Suprapubic skin (tissue), 4 donors: ENCODE measurements around the gene NLRP8. TPM values are rescaled to one million over a fixed set of nuclear protein-coding genes. Genes with fewer than 3 reads are reported as not detected.

Experiments used
- DNase-seq, 2 donors: peaks; one replicate each; pipeline ENCODE4 v3.0.0-alpha.2; 2019; ENCODE audit warnings: low spot score in 2 of 2
- H3K27ac ChIP-seq: fragments of 200-600 bp; sonication (generic); one replicate; pipeline ENCODE4 v1.5.1; 2019
- H3K27me3 ChIP-seq: fragments of 200-600 bp; sonication (generic); one replicate; pipeline ENCODE4 v1.5.1; 2019
- H3K36me3 ChIP-seq: fragments of 200-600 bp; sonication (generic); one replicate; pipeline ENCODE4 v1.5.1; 2019
- H3K4me1 ChIP-seq: fragments of 200-600 bp; sonication (generic); one replicate; pipeline ENCODE4 v1.5.1; 2019
- H3K4me3 ChIP-seq: fragments of 200-600 bp; sonication (generic); one replicate; pipeline ENCODE4 v1.5.1; 2019; ENCODE audit warnings: mild to moderate bottlenecking
- H3K9me3 ChIP-seq: fragments of 200-600 bp; sonication (generic); one replicate; pipeline ENCODE4 v1.5.1; 2019
- EP300 ChIP-seq: sonication (generic); formaldehyde crosslinking; IDR thresholded peaks from one replicate; pipeline ENCODE4 v1.6.1; 2017; ENCODE audit warnings: antibody characterized with exemption
- POLR2A ChIP-seq, 2 donors: fragments of 450-650 bp; IDR thresholded peaks; one replicate each; pipeline ENCODE4 v1.6.1; 2017; ENCODE audit warnings: antibody characterized with exemption in 2 of 2, mild to moderate bottlenecking in 2 of 2, moderate library complexity in 2 of 2
- POLR2AphosphoS5 ChIP-seq, 3 donors: sonication (generic); formaldehyde crosslinking; IDR thresholded peaks; one replicate each; pipeline ENCODE4 v1.6.1; 2017; ENCODE audit warnings: antibody characterized with exemption in 3 of 3
- WGBS: methylation state at CpG from one replicate; pipeline ENCODE4 v1.1.5; 2018; 5-methylcytosine and 5-hydroxymethylcytosine counted together
- total RNA-seq, 4 donors: library from RNA; depleted of rRNA; stranded (reverse); fragments of >200 nt; gene quantifications; one replicate each; pipeline ENCODE4 v1.1.0, GENCODE V29; 2016
- TF ChIP-seq, protein P1 (sequence below), 2 donors: fragments of 200-600 bp in 1 of 2; fragments of 450-650 bp in 1 of 2; sonication (generic) in 1 of 2; IDR thresholded peaks; one replicate each; pipeline ENCODE4 v1.5.1; 2016 to 2019; ENCODE audit warnings: antibody characterized with exemption in 2 of 2, mild to moderate bottlenecking in 1 of 2, moderate library complexity in 1 of 2

The NLRP8 gene
- total RNA-seq, 4 donors from 2014 or later: not detected

DNA sequence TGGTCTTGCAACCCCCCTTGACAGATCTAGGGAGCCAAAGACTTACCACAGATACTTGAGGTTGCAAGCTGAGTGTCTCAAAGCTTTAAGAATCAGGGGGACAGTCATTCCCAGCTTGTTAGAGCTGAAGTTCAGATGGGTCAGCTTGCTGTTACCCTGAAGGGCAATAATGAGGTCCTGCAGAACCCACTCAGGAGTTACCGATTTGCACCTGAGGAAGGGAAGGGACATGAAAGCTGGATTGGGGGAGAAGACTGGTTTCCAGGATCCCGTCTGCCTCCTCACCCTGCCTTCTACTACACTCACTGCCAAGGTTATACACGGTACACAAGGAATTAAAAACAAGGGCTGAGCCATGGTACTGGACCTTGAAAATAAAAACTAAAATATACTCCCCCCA lies 39.9 kb upstream of the NLRP8 start:
- TF ChIP-seq POLR2A (IDR thresholded peaks at IDR 0.05): no peak
- TF ChIP-seq POLR2AphosphoS5 (IDR thresholded peaks at IDR 0.05): no peak
- no peak for TF ChIP-seq EP300
- TF ChIP-seq, protein P1, sequence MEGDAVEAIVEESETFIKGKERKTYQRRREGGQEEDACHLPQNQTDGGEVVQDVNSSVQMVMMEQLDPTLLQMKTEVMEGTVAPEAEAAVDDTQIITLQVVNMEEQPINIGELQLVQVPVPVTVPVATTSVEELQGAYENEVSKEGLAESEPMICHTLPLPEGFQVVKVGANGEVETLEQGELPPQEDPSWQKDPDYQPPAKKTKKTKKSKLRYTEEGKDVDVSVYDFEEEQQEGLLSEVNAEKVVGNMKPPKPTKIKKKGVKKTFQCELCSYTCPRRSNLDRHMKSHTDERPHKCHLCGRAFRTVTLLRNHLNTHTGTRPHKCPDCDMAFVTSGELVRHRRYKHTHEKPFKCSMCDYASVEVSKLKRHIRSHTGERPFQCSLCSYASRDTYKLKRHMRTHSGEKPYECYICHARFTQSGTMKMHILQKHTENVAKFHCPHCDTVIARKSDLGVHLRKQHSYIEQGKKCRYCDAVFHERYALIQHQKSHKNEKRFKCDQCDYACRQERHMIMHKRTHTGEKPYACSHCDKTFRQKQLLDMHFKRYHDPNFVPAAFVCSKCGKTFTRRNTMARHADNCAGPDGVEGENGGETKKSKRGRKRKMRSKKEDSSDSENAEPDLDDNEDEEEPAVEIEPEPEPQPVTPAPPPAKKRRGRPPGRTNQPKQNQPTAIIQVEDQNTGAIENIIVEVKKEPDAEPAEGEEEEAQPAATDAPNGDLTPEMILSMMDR (IDR thresholded peaks at IDR 0.05): no peak
- H3K27me3 ChIP-seq: no peaks in the 10 kb centered on the region
- no peak overlapping the region for H3K27ac ChIP-seq
- 89% methylated on average over 3 of the region's 3 CpGs for WGBS
- peaks cover 3% of the 10 kb centered on the region for H3K9me3 ChIP-seq
- H3K36me3 ChIP-seq: no peaks in the 10 kb centered on the region
- no peak for DNase-seq
- no peak overlapping the region for H3K4me3 ChIP-seq
- no peaks in the 10 kb centered on the region for H3K4me1 ChIP-seq

DNA sequence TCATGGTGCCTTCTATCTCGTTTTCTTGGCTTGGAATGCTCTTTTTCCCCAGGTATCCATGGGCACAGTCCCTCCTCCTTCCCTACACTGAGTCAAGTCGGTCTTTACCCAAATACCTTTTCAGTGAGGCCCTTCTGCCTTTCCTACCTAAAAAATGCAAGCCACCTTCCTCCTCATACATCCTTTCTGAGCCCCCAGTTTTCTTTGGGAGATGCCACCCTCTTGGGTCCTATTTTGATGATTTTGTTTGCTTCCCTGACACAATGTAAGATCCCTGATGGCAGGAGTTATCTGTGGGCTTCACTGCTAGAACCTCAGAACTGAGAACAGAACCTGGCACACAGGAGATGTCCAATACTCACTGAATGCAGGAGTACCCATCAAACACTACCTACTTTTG lies 37.8 kb upstream of the NLRP8 start:
- no peak for DNase-seq

DNA sequence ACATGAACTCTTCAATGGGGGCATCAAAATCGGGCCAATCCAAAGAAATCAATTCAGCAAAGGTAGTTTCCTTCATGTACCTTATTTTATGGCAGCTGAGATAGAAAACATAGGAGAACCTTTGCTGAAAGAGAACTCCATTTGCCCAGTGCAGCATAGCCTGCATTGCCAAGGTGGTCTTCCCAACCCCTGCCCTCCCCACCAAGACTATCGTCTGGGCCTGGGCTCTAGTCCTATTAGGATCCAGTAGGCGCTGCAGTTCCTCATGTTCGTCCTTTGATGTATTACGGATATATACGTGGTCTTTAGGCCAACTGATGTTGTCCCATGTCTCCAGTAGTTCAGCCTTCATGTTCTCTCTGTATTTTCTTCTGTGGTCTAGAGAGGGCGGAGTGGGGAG lies 34.7 kb upstream of the NLRP8 start:
- Histone ChIP-seq H3K27ac (no peak overlapping the region), H3K27me3 (no peaks in the 10 kb centered on the region), H3K9me3 (peaks cover 8% of the 10 kb centered on the region), H3K4me1 (no peaks in the 10 kb centered on the region), H3K4me3 (no peak overlapping the region), H3K36me3 (no peaks in the 10 kb centered on the region)
- TF ChIP-seq, protein P1 (IDR thresholded peaks at IDR 0.05): no peak
- TF ChIP-seq EP300: no peak
- TF ChIP-seq POLR2A (IDR thresholded peaks at IDR 0.05): no peak
- no peak for TF ChIP-seq POLR2AphosphoS5 (IDR thresholded peaks at IDR 0.05)
- no peak for DNase-seq
- WGBS: 86% methylated on average over 7 of the region's 7 CpGs

More for the DNA sequence above, 37.8 kb upstream of the NLRP8 start:
- Histone ChIP-seq H3K27ac (no peak overlapping the region), H3K4me1 (no peaks in the 10 kb centered on the region), H3K36me3 (no peaks in the 10 kb centered on the region), H3K27me3 (no peaks in the 10 kb centered on the region), H3K9me3 (peaks cover 3% of the 10 kb centered on the region), H3K4me3 (no peak overlapping the region)
- WGBS: 45% methylated on average over 2 of the region's 2 CpGs
- TF ChIP-seq POLR2AphosphoS5 (IDR thresholded peaks at IDR 0.05) (no peak), POLR2A (IDR thresholded peaks at IDR 0.05) (no peak), EP300 (no peak)
- TF ChIP-seq, protein P1 (IDR thresholded peaks at IDR 0.05): no peak

DNA sequence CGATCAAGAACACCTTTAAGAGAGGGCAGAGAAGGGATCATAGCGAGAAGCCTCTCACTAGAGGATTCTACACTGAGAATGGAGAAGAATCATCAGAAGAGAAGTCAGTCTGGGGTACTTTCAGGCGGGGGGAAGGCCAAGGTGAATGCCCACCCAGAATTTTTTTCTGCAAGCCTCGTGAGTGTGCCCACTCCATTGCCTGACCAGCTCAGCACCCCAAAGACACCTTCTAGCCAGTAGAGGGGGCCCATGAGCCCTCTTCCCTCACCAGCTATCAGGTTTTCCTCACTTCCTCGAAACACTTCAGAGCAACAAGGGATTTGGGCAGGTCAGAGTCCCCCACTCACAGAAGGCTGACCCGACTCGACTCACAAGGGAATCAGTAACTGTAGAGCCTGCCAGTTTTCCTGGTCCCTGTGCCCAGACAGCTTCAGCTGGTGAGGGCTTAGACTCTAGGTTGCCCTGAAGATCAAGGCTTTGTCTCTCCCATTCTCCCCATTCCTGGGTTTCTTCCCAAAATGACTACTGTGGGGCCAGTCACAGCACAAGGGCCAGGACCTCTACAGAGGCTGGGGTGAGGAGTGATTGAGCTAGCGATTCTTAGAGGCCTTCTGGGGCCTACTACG lies 33.9 kb upstream of the NLRP8 start:
- Histone ChIP-seq H3K36me3 (no peaks in the 10 kb centered on the region), H3K27ac (no peak overlapping the region), H3K27me3 (no peaks in the 10 kb centered on the region), H3K4me1 (no peaks in the 10 kb centered on the region), H3K4me3 (no peak overlapping the region), H3K9me3 (peaks cover 8% of the 10 kb centered on the region)
- TF ChIP-seq POLR2AphosphoS5 (IDR thresholded peaks at IDR 0.05) (no peak), POLR2A (IDR thresholded peaks at IDR 0.05) (no peak)
- WGBS: 57% methylated on average over 9 of the region's 9 CpGs
- no peak for DNase-seq

DNA sequence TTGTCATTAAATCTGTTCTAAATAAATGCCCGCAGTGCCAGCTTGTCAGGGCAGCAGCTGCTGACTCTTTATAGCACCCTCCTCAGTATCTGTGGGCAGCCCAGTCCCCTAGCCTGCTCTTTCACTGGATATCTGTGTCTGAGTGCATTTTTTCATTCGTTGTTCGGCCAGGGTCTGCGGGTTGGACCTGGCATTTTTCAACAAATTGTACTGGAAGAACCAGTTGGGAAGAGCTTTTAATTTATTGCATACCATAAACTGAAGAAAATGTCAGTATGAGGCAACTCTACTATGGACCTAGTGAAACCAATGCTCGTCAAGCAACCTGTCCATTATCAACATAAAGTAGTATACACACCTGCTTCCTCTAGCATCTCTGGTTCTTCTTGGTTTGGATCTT lies 24.1 kb upstream of the NLRP8 start:
- WGBS: 70% methylated on average over 5 of the region's 5 CpGs
- DNase-seq: no peak
- no peaks in the 10 kb centered on the region for H3K36me3 ChIP-seq

More for the DNA sequence above, 24.1 kb upstream of the NLRP8 start:
- H3K4me3 ChIP-seq: no peak overlapping the region
- H3K9me3 ChIP-seq: no peaks in the 10 kb centered on the region
- no peak overlapping the region for H3K27ac ChIP-seq
- H3K4me1 ChIP-seq: no peaks in the 10 kb centered on the region
- TF ChIP-seq POLR2A (IDR thresholded peaks at IDR 0.05) (no peak), POLR2AphosphoS5 (IDR thresholded peaks at IDR 0.05) (no peak), EP300 (no peak)
- TF ChIP-seq, protein P1 (IDR thresholded peaks at IDR 0.05): no peak
- no peaks in the 10 kb centered on the region for H3K27me3 ChIP-seq
